Kidney epithelial cell (primary cell): Measurements from ENCODE around the gene MPL. TPM values are rescaled to one million over a fixed set of nuclear protein-coding genes. Genes with fewer than 3 reads are reported as not detected.
A peak's percentile ranks its signal among the peaks of the same experiment; 100 is the strongest.

Source experiments
- DNase-seq: peaks from one replicate; pipeline ENCODE4 v3.0.0-alpha.2; 2010; ENCODE audit warnings: low read depth
- H3K27me3 ChIP-seq: 2 replicates; pipeline ENCODE4 v1.6.0; 2011; ENCODE audit warnings: low read length; ENCODE audit not compliant: control insufficient read depth, insufficient read depth
- H3K36me3 ChIP-seq: 2 replicates; pipeline ENCODE4 v1.5.1; 2011; ENCODE audit warnings: low read length; ENCODE audit not compliant: control insufficient read depth, insufficient read depth
- H3K4me3 ChIP-seq: 2 replicates; pipeline ENCODE4 v1.5.1; 2011; ENCODE audit warnings: low read depth, mild to moderate bottlenecking, control low read depth, low read length
- CTCF ChIP-seq: IDR thresholded peaks from 2 replicates; pipeline ENCODE4 v1.5.1; 2011; ENCODE audit warnings: mild to moderate bottlenecking, moderate library complexity, low read length, control low read depth, inconsistent platforms; ENCODE audit not compliant: insufficient read depth, poor library complexity, severe bottlenecking
- total RNA-seq: library from RNA; depleted of rRNA; stranded (reverse); fragments of >200 nt; gene quantifications from 2 replicates; pipeline ENCODE4 v1.2.3, GENCODE V29; 2015

MPL gene
- total RNA-seq, 1 donor from 2014 or later = not detected

DNA sequence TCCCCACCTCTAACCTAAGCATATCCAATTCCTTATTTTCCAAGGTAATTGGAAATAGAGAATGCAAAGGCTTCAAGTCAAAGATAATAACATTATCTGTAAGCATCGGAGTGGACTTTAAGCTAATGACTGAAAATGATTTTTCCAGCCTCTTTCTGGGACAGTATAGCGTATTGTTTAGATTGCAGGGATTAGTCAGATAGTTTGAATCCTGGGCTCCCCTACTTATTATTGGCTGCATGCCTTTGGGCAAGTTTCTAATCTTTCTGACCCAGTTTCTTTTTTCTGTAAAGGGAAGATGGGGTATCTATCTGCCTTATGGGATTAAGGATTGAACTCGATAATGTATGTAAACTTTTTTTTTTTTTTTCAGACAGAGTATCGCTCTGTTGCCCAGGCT, 19.6 kb downstream of the MPL start:
- no peak overlapping the region for H3K4me3 ChIP-seq
- no peak for DNase-seq
- no peak for TF ChIP-seq CTCF
- H3K36me3 ChIP-seq = no peaks in the 10 kb centered on the region
- no peaks in the 10 kb centered on the region for H3K27me3 ChIP-seq

- DNase-seq = no peak
- peak overlapping the region; percentile 64 for H3K4me3 ChIP-seq
- no peaks in the 10 kb centered on the region for H3K36me3 ChIP-seq
- peak; percentile 69 for TF ChIP-seq CTCF
- H3K27me3 ChIP-seq = no peaks in the 10 kb centered on the region
Measured at GRCh38 chr1:43358121-43358745, 20.6 kb downstream of the MPL start.

- Histone ChIP-seq H3K36me3 (no peaks in the 10 kb centered on the region), H3K27me3 (no peaks in the 10 kb centered on the region), H3K4me3 (peak within 1 kb of the TSS; percentile 64)
- DNase-seq = peak; percentile 69
- TF ChIP-seq CTCF = no peak
Measured at GRCh38 chr1:43358746-43359693, 21.4 kb downstream of the MPL start, which contains the start of gene CDC20. Gene CDC20, plus strand, starts transcription at chr1:43358981. Its CDS starts 235 bp downstream, at chr1:43359216.

- H3K27me3 ChIP-seq = no peaks in the 10 kb centered on the region
- no peak for TF ChIP-seq CTCF
- DNase-seq = no peak
- H3K4me3 ChIP-seq = peak overlapping the region; percentile 60
- H3K36me3 ChIP-seq = no peaks in the 10 kb centered on the region
Measured at GRCh38 chr1:43359696-43360095, 22.1 kb downstream of the MPL start.

DNA sequence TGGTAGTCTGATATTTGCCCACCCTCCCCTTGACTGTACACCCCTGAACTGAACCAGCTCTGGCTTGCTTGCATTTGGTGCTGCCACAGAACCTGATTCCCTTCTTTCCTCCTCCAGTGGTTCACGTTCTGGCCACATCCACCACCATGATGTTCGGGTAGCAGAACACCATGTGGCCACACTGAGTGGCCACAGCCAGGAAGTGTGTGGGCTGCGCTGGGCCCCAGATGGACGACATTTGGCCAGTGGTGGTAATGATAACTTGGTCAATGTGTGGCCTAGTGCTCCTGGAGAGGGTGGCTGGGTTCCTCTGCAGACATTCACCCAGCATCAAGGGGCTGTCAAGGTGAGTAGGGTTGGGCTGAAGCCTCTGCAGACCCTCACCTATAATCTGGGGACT, 23.0 kb downstream of the MPL start:
- TF ChIP-seq CTCF = no peak
- H3K27me3 ChIP-seq = no peaks in the 10 kb centered on the region
- H3K36me3 ChIP-seq = no peaks in the 10 kb centered on the region
- DNase-seq = no peak
- H3K4me3 ChIP-seq = peak overlapping the region; percentile 60
